Measurements from ENCODE around the gene SPI1.

The SPI1 gene

DNA sequence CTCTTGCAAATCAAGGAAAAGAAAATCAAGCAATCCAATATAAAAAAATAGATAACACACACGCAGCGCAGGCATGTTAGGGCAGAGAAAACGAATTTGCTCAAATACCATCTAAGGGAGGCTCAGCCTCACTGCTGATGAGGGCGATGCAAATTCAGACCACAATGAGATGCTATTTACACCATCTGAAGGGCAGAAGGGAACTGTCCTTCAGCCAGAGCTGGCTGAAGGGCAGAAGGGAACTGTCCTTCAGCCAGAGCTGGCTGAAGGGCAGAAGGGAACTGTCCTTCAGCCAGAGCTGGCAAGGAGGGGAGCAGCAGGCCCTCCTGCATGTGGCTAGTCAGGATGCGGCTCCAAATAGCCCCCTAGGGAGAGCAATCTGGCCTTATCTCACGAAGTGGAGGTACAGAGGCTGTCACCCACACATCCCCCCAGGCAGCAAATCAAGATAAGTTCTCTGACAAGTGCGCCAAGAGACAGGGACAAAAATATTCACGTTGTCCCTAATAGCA is 22.5 kb upstream of the SPI1 start:
- Histone ChIP-seq H3K9ac (ENCODE audit: insufficient read length, low read depth) (no peak overlapping the region), H3K36me3 (ENCODE audit: insufficient read depth, insufficient read length, low read length) (no peaks in the 10 kb centered on the region), H3K4me1 (ENCODE audit: insufficient read depth, insufficient read length) (peaks cover 7% of the 10 kb centered on the region), H3K4me3 (ENCODE audit: insufficient read length, low read depth) (no peak overlapping the region), H3K9me3 (ENCODE audit: insufficient read depth, low read length) (no peaks in the 10 kb centered on the region), H3K27me3 (ENCODE audit: insufficient read depth, insufficient read length) (no peaks in the 10 kb centered on the region)
- TF ChIP-seq SUZ12 (IDR thresholded peaks at IDR 0.05; ENCODE audit: extremely low read depth, insufficient read depth, insufficient read length) (no peak), YY1 (IDR thresholded peaks at IDR 0.05; ENCODE audit: insufficient read depth, insufficient read length) (no peak), ZNF274 (IDR thresholded peaks at IDR 0.05; ENCODE audit: low read depth, low read length) (no peak)
- no peak for DNase-seq (ENCODE audit: low read depth, low spot score)

DNA sequence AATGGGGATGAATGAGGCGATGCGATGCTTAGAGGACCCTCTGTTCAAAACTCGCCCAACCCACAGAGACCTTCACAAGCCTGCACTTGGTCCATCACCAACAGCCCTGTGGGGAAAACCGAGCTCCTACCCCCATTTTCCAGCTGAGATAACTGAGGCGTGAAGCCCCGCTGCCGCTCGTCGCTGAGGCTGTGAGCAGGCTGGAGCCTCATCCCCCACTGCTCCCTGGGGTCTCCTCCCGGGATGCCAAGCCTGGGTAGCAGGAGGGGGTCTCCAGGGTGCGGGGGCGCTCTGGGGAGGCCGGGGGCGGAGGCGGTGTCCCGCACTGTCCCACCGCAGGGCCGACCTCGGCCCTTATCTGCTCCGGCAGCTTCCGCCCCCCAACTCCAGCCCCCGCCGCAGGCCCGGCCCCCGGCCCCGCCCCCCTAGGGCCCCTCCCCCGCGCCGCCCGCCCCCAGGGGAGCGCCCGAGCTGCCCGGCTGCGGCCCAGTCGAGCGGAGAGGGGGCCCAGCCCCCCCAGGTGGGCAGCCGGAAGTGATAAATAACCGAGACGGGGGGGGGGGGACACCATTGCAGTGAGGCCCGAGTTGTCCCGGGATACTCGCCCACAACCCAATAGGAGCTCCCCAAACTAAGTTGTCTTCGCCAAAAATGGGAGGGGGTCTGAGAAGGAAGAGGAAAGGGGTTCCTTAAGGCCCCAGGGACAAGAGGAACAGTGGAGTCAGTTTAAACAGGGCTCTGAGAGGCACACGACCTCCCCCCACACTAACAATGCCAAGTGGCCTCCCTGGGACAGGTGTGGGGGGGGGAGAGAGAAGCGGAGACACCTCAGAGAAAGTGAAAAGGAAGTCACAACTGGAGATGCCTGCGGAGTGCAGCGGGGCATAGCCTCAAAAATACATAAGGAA is 21.8 kb upstream of the SPI1 start:
- Histone ChIP-seq H3K4me3 (ENCODE audit: insufficient read length, low read depth) (no peak overlapping the region), H3K36me3 (ENCODE audit: insufficient read depth, insufficient read length, low read length) (no peaks in the 10 kb centered on the region), H3K9me3 (ENCODE audit: insufficient read depth, low read length) (no peaks in the 10 kb centered on the region), H3K4me1 (ENCODE audit: insufficient read depth, insufficient read length) (peaks cover 7% of the 10 kb centered on the region), H3K9ac (ENCODE audit: insufficient read length, low read depth) (peak overlapping the region; percentile 57), H3K27me3 (ENCODE audit: insufficient read depth, insufficient read length) (no peaks in the 10 kb centered on the region)
- no peak for DNase-seq (ENCODE audit: low read depth, low spot score)
- TF ChIP-seq ZNF274 (IDR thresholded peaks at IDR 0.05; ENCODE audit: low read depth, low read length) (no peak), SUZ12 (IDR thresholded peaks at IDR 0.05; ENCODE audit: extremely low read depth, insufficient read depth, insufficient read length) (no peak), YY1 (IDR thresholded peaks at IDR 0.05; ENCODE audit: insufficient read depth, insufficient read length) (no peak)

DNA sequence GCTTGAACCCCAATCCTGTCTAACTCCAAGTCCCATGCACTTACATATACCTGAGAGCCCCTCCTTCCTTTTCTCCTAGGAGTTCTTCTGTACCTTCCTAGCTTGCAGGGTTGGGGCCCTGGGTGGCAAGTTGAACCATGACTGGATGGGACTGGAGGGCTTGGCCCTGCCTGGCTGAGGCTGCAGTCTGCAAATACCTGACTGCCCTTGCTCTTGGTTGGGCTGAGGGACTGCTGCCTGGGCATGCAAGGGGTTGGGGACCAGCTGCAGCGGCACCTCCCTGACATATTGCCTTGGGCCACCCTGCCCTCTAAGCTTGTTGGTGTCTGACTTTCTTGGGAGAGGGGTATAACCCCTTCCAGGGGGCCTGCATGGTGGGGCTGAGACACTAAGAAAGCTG is 20.2 kb upstream of the SPI1 start:
- no peak for TF ChIP-seq SUZ12 (IDR thresholded peaks at IDR 0.05; ENCODE audit: extremely low read depth, insufficient read depth, insufficient read length)
- no peak for TF ChIP-seq YY1 (IDR thresholded peaks at IDR 0.05; ENCODE audit: insufficient read depth, insufficient read length)
- TF ChIP-seq ZNF274 (IDR thresholded peaks at IDR 0.05; ENCODE audit: low read depth, low read length): no peak
- H3K9me3 ChIP-seq (ENCODE audit: insufficient read depth, low read length): no peaks in the 10 kb centered on the region
- DNase-seq (ENCODE audit: low read depth, low spot score): no peak
- H3K27me3 ChIP-seq (ENCODE audit: insufficient read depth, insufficient read length): no peaks in the 10 kb centered on the region
- H3K4me3 ChIP-seq (ENCODE audit: insufficient read length, low read depth): no peak overlapping the region
- peak overlapping the region; percentile 18 for H3K9ac ChIP-seq (ENCODE audit: insufficient read length, low read depth)
- H3K36me3 ChIP-seq (ENCODE audit: insufficient read depth, insufficient read length, low read length): no peaks in the 10 kb centered on the region
- H3K4me1 ChIP-seq (ENCODE audit: insufficient read depth, insufficient read length): peaks cover 15% of the 10 kb centered on the region

DNA sequence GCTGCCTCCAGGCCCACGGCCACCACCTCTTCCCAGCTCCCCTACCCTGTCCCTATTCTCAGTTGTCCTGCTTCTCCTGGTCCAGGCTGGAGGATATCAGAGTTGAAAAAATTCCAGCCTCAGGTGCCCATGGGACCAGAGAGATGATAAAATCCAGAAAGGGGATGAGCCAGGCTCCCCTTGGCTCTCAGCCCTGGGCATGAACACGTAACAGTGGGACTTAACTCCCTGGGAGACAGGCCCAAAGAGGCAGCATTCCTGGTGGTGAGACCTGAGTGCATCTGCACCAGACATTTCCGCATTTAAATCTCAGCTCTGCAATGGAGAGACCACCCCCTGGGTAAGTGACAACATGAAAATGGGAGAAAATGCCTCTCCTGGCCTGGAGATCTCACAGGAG is 19.7 kb upstream of the SPI1 start:
- Histone ChIP-seq H3K9me3 (ENCODE audit: insufficient read depth, low read length) (no peaks in the 10 kb centered on the region), H3K9ac (ENCODE audit: insufficient read length, low read depth) (no peak overlapping the region), H3K4me3 (ENCODE audit: insufficient read length, low read depth) (no peak overlapping the region), H3K36me3 (ENCODE audit: insufficient read depth, insufficient read length, low read length) (no peaks in the 10 kb centered on the region), H3K4me1 (ENCODE audit: insufficient read depth, insufficient read length) (peaks cover 19% of the 10 kb centered on the region), H3K27me3 (ENCODE audit: insufficient read depth, insufficient read length) (no peaks in the 10 kb centered on the region)
- no peak for TF ChIP-seq YY1 (IDR thresholded peaks at IDR 0.05; ENCODE audit: insufficient read depth, insufficient read length)
- TF ChIP-seq SUZ12 (IDR thresholded peaks at IDR 0.05; ENCODE audit: extremely low read depth, insufficient read depth, insufficient read length): no peak
- TF ChIP-seq ZNF274 (IDR thresholded peaks at IDR 0.05; ENCODE audit: low read depth, low read length): no peak
- no peak for DNase-seq (ENCODE audit: low read depth, low spot score)

DNA sequence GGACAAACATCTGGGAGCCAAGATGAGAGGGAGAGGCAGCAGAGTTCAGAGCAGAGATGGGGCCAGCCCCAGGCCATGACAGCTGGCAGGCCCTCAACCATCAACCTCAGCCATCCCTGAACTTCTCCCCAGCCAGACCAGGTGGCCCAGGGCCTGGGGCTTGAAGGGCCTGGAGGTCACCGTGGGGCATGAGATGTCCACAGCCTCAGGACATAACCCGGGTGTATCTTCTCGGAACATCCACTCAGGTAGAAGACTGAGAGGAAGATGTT is 17.6 kb upstream of the SPI1 start:
- Histone ChIP-seq H3K4me3 (ENCODE audit: insufficient read length, low read depth) (no peak overlapping the region), H3K36me3 (ENCODE audit: insufficient read depth, insufficient read length, low read length) (no peaks in the 10 kb centered on the region), H3K4me1 (ENCODE audit: insufficient read depth, insufficient read length) (peaks cover 28% of the 10 kb centered on the region), H3K9ac (ENCODE audit: insufficient read length, low read depth) (peak overlapping the region; percentile 21), H3K27me3 (ENCODE audit: insufficient read depth, insufficient read length) (no peaks in the 10 kb centered on the region), H3K9me3 (ENCODE audit: insufficient read depth, low read length) (no peaks in the 10 kb centered on the region)
- no peak for DNase-seq (ENCODE audit: low read depth, low spot score)
- no peak for TF ChIP-seq ZNF274 (IDR thresholded peaks at IDR 0.05; ENCODE audit: low read depth, low read length)
- TF ChIP-seq YY1 (IDR thresholded peaks at IDR 0.05; ENCODE audit: insufficient read depth, insufficient read length): no peak
- TF ChIP-seq SUZ12 (IDR thresholded peaks at IDR 0.05; ENCODE audit: extremely low read depth, insufficient read depth, insufficient read length): no peak

DNA sequence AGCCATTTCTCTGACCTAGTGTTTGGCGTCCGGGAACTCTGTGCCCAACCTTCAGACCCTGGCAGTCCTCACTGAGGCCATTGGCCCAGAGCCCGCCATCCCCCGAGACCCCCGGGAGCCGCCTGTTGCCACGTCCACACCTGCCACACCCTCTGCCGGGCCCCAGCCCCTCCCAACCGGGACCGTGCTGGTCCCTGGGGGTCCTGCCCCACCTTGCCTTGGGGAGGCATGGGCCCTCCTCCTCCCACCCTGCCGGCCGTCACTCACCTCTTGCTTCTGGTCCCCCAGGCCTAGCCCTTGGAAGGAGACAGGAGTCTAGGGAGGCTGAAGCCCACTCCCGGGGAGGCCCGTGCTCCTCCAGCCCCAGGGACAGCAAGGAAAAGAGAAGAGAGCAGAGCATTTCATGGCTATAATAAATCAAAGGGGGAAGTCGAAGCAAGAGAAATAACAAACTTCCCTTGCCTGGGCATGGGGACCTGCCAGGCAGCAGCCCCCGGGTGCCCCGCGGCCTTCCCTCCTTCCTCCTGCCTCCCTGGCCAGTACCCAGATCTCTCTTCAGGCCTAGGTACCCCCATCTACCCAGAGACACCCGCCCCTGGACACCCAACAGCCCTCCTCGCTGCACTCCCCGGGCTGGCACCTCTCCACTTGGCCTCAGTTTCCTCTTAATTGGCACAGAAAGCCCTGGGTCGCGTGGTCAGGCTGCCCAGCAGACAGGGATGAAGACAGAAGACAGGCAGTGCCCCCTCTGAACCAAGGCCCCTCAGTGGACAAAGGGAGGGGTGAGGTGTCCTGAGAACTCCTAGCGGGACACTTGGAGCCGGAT is 17.1 kb upstream of the SPI1 start:
- TF ChIP-seq ZNF274 (IDR thresholded peaks at IDR 0.05; ENCODE audit: low read depth, low read length) (no peak), SUZ12 (IDR thresholded peaks at IDR 0.05; ENCODE audit: extremely low read depth, insufficient read depth, insufficient read length) (no peak), YY1 (IDR thresholded peaks at IDR 0.05; ENCODE audit: insufficient read depth, insufficient read length) (no peak)
- Histone ChIP-seq H3K4me1 (ENCODE audit: insufficient read depth, insufficient read length) (peaks cover 28% of the 10 kb centered on the region), H3K4me3 (ENCODE audit: insufficient read length, low read depth) (no peak overlapping the region), H3K9me3 (ENCODE audit: insufficient read depth, low read length) (no peaks in the 10 kb centered on the region), H3K27me3 (ENCODE audit: insufficient read depth, insufficient read length) (no peaks in the 10 kb centered on the region), H3K9ac (ENCODE audit: insufficient read length, low read depth) (peak overlapping the region; percentile 21), H3K36me3 (ENCODE audit: insufficient read depth, insufficient read length, low read length) (no peaks in the 10 kb centered on the region)
- no peak for DNase-seq (ENCODE audit: low read depth, low spot score)

All from NT2/D1 (cell line).